PC-3 (cell line): ENCODE data around the gene ERICH3. TPM values are rescaled to one million over a fixed set of nuclear protein-coding genes. Genes with fewer than 3 reads are reported as not detected.

ENCODE experiments used
- ATAC-seq: fragments of 200-7000 bp; cut with Tn5 transposase; 2 replicates; pipeline ENCODE4 v1.9.1; 2020; ENCODE audit warnings: mild to moderate bottlenecking, moderate library complexity
- BruUV-seq: library from RNA; stranded (reverse); fragments of 400-500 nt; replicated peaks from 2 replicates; lab custom pipeline; 2021; lab: Mats Ljungman, UMichigan
- CTCF ChIA-PET: fragments of 300-600 bp; sonication (Branson Sonifier 250); formaldehyde crosslinking; loops from one replicate; lab custom pipeline; 2022; ENCODE audit warnings: antibody characterized with exemption; lab: Charles Lee
- POLR2A ChIA-PET: fragments of 300-600 bp; sonication (Branson Sonifier 250); formaldehyde crosslinking; loops from one replicate; lab custom pipeline; 2022; ENCODE audit warnings: antibody characterized with exemption; ENCODE audit not compliant: unreplicated experiment; lab: Charles Lee
- DNase-seq: peaks from one replicate; pipeline ENCODE4 v3.0.0-alpha.2; 2015
- H2AFZ ChIP-seq: fragments of 300-600 bp; sonication (generic); 2 replicates; pipeline ENCODE4 v1.6.0; 2016; ENCODE audit warnings: antibody characterized with exemption, low read length
- H3F3A ChIP-seq: fragments of 300-600 bp; sonication (generic); one replicate; pipeline ENCODE4 v1.6.0; 2017; ENCODE audit warnings: antibody characterized with exemption, low read length, control low read depth, mild to moderate bottlenecking; ENCODE audit not compliant: unreplicated experiment
- H3K27ac ChIP-seq: fragments of 300-600 bp; sonication (generic); 2 replicates; pipeline ENCODE4 v1.5.1; 2016; ENCODE audit warnings: mild to moderate bottlenecking, low read length
- H3K27me3 ChIP-seq: fragments of 300-600 bp; sonication (generic); 2 replicates; pipeline ENCODE4 v1.6.1; 2016; ENCODE audit warnings: low read length, mixed read lengths
- H3K36me3 ChIP-seq: fragments of 300-600 bp; sonication (generic); 2 replicates; pipeline ENCODE4 v1.6.1; 2016; ENCODE audit warnings: low read depth, mixed run types, low read length, mixed read lengths
- H3K4me1 ChIP-seq: fragments of 300-600 bp; sonication (generic); 2 replicates; pipeline ENCODE4 v1.5.1; 2016; ENCODE audit warnings: low read length; ENCODE audit not compliant: insufficient read depth
- H3K4me2 ChIP-seq: fragments of 300-600 bp; sonication (generic); 2 replicates; pipeline ENCODE4 v1.6.0; 2016; ENCODE audit warnings: low read length
- H3K4me3 ChIP-seq: fragments of 300-600 bp; sonication (generic); 2 replicates; pipeline ENCODE4 v1.5.1; 2016; ENCODE audit warnings: mild to moderate bottlenecking, low read length, mixed read lengths
- H3K79me2 ChIP-seq: fragments of 300-600 bp; sonication (generic); 2 replicates; pipeline ENCODE4 v1.6.1; 2017; ENCODE audit warnings: low read length, mixed read lengths
- H3K9ac ChIP-seq: fragments of 300-600 bp; sonication (generic); 2 replicates; pipeline ENCODE4 v1.6.0; 2016; ENCODE audit warnings: mild to moderate bottlenecking, low read length
- H3K9me2 ChIP-seq: fragments of 300-600 bp; sonication (generic); replicated peaks from 2 replicates; pipeline ENCODE4 v1.6.1; 2016; ENCODE audit warnings: mixed run types, low read length, mixed read lengths
- H3K9me3 ChIP-seq: fragments of 300-600 bp; sonication (generic); 2 replicates; pipeline ENCODE4 v1.6.1; 2016; ENCODE audit warnings: low read length, mixed read lengths
- H4K20me1 ChIP-seq: fragments of 300-600 bp; sonication (generic); 2 replicates; pipeline ENCODE4 v1.6.1; 2016; ENCODE audit warnings: low read length, mixed read lengths
- EZH2 ChIP-seq: fragments of 300-600 bp; sonication (generic); IDR thresholded peaks from one replicate; pipeline ENCODE4 v1.6.1; 2017; ENCODE audit warnings: antibody characterized with exemption, mild to moderate bottlenecking, low read length; ENCODE audit not compliant: unreplicated experiment
- EZH2phosphoT487 ChIP-seq: fragments of 300-600 bp; sonication (generic); IDR thresholded peaks from 2 replicates; pipeline ENCODE4 v1.6.1; 2018; ENCODE audit warnings: mild to moderate bottlenecking, antibody characterized with exemption, low read length, borderline replicate concordance
- intact Hi-C: fragments of 100-400 bp; cut with micrococcal nuclease; formaldehyde crosslinking; loops from 2 replicates; pipeline ENCODE4 v1.9.0; 2023
- total RNA-seq: library from RNA; depleted of rRNA; stranded (reverse); fragments of >200 nt; gene quantifications from 2 replicates; pipeline ENCODE4 v1.2.3, GENCODE V29; 2014
- TF ChIP-seq, protein P1 (sequence below): fragments of 300-600 bp; sonication (generic); conservative IDR thresholded peaks from 2 replicates; pipeline ENCODE4 v1.5.1; 2017; ENCODE audit warnings: antibody characterized with exemption, low read depth, mild to moderate bottlenecking, low read length

Gene ERICH3
- total RNA-seq, 1 experiment from 2014 or later = not detected

DNA sequence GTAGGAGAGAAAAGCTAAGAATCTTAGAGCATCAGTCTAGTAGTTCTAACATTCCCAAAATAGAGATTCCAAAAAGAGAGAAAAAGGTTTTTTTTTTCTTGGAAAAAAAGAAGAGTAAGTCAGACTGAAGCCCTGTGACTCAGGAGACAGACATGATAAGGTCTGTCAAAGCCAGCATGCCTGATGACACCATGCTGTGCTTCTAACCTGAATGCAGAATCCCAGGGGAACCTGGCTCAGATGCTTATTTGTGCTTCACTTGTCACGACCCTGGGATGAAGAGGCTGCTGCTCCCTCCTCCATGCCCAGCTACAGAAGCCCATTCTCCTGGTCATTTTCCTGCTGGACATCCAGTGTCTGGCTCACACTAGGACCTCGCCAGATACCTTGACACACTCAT, 44.3 kb downstream of the ERICH3 start:
- no peak for ATAC-seq
- TF ChIP-seq, protein P1, sequence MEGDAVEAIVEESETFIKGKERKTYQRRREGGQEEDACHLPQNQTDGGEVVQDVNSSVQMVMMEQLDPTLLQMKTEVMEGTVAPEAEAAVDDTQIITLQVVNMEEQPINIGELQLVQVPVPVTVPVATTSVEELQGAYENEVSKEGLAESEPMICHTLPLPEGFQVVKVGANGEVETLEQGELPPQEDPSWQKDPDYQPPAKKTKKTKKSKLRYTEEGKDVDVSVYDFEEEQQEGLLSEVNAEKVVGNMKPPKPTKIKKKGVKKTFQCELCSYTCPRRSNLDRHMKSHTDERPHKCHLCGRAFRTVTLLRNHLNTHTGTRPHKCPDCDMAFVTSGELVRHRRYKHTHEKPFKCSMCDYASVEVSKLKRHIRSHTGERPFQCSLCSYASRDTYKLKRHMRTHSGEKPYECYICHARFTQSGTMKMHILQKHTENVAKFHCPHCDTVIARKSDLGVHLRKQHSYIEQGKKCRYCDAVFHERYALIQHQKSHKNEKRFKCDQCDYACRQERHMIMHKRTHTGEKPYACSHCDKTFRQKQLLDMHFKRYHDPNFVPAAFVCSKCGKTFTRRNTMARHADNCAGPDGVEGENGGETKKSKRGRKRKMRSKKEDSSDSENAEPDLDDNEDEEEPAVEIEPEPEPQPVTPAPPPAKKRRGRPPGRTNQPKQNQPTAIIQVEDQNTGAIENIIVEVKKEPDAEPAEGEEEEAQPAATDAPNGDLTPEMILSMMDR = no peak
- no peaks in the 10 kb centered on the region for H3K9me3 ChIP-seq
- no peak overlapping the region for H3K4me3 ChIP-seq
- H3K9me2 ChIP-seq = no peaks in the 10 kb centered on the region
- no peaks in the 10 kb centered on the region for H3K27me3 ChIP-seq
- no peaks in the 10 kb centered on the region for H3K4me1 ChIP-seq
- H3K79me2 ChIP-seq = no peaks in the 10 kb centered on the region
- ChIA-PET CTCF (interaction anchor here (0.6 kb wide), 1 partner anchor 24 kb away, joined by 5 read pairs; no protein-coding TSS in a partner anchor), POLR2A (no interaction called here)
- H3F3A ChIP-seq = no peaks in the 10 kb centered on the region
- BruUV-seq = no TSS peak
- H3K36me3 ChIP-seq = no peaks in the 10 kb centered on the region
- DNase-seq = no peak
- no peak overlapping the region for H3K27ac ChIP-seq
- no peaks in the 10 kb centered on the region for H4K20me1 ChIP-seq
- H3K4me2 ChIP-seq = no peak overlapping the region
- H3K9ac ChIP-seq = no peak overlapping the region
- no peak overlapping the region for H2AFZ ChIP-seq
- intact Hi-C loops = no loop called here

- Histone ChIP-seq H3K4me3 (no peak overlapping the region), H3K79me2 (no peaks in the 10 kb centered on the region), H3K4me1 (no peaks in the 10 kb centered on the region), H3K9me2 (no peaks in the 10 kb centered on the region), H3K36me3 (no peaks in the 10 kb centered on the region), H4K20me1 (no peaks in the 10 kb centered on the region), H2AFZ (no peak overlapping the region), H3K27ac (no peak overlapping the region), H3K9ac (no peak overlapping the region), H3F3A (no peaks in the 10 kb centered on the region), H3K4me2 (no peak overlapping the region), H3K9me3 (no peaks in the 10 kb centered on the region), H3K27me3 (peaks cover 11% of the 10 kb centered on the region)
- TF ChIP-seq EZH2phosphoT487 (no peak), EZH2 (no peak)
- TF ChIP-seq, protein P1 = no peak
- CTCF ChIA-PET = no interaction called here
- POLR2A ChIA-PET = no interaction called here
- no TSS peak for BruUV-seq
- ATAC-seq (no peak), DNase-seq (no peak)
- intact Hi-C loops = no loop called here
These were observed 49.9 kb downstream of the ERICH3 start for GRCh38 chr1:74623716-74624115.

DNA sequence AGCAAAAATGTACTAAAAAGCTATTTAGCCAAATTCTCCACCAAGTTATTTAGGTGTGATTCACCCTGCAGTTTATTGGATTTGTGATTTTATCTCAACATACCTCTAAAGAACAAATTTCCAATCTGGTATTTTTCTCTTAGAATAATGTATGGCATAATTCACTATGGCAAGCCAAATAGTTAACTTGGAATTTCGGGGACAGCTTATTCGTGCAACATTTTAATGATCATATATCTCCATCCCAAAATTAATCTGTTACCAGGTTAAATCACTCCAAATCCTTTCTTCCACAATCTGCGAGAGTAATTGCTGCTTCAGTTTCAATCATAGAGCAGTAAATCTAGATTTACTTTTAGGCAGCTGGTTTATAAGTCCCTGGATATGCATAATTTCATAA, 53.4 kb downstream of the ERICH3 start:
- no TSS peak for BruUV-seq
- DNase-seq (no peak), ATAC-seq (no peak)
- Histone ChIP-seq H4K20me1 (no peaks in the 10 kb centered on the region), H3K4me2 (no peak overlapping the region), H3K9ac (no peak overlapping the region), H3K4me1 (no peaks in the 10 kb centered on the region), H3K9me3 (no peaks in the 10 kb centered on the region), H3K27me3 (peaks cover 12% of the 10 kb centered on the region), H3K9me2 (no peaks in the 10 kb centered on the region), H3K79me2 (no peaks in the 10 kb centered on the region), H3K4me3 (no peak overlapping the region), H3F3A (no peaks in the 10 kb centered on the region), H3K27ac (no peak overlapping the region), H3K36me3 (no peaks in the 10 kb centered on the region), H2AFZ (no peak overlapping the region)
- POLR2A ChIA-PET = no interaction called here
- CTCF ChIA-PET = no interaction called here
- intact Hi-C loops = no loop called here
- TF ChIP-seq EZH2 = no peak
- TF ChIP-seq EZH2phosphoT487 = no peak
- TF ChIP-seq, protein P1 = no peak
